ENCODE results near the gene SERPINI1.
"Not testable (repeated sequence)": the region's sequence is repeated elsewhere in the genome, so short reads cannot be mapped to it uniquely, and the experiment has no call there.

SERPINI1 gene

GRCh38 chr3:167798443-167798842 lies 62.9 kb downstream of the SERPINI1 start:
- no peak for DNase-seq (ENCODE audit: low read depth)

GRCh38 chr3:167808910-167809309 lies 73.4 kb downstream of the SERPINI1 start:
- DNase-seq (ENCODE audit: low read depth): no peak

GRCh38 chr3:167810236-167810635 lies 74.7 kb downstream of the SERPINI1 start:
- no peak for DNase-seq (ENCODE audit: low read depth)

GRCh38 chr3:167811031-167811430 lies 75.5 kb downstream of the SERPINI1 start:
- peak; percentile 1 for DNase-seq (ENCODE audit: low read depth)

GRCh38 chr3:167813169-167814123 lies 77.9 kb downstream of the SERPINI1 start:
- peak; percentile 25 for DNase-seq (ENCODE audit: low read depth)

- peak; percentile 85 for DNase-seq (ENCODE audit: low read depth)
These were observed 79.0 kb downstream of the SERPINI1 start for GRCh38 chr3:167814441-167814951.

- DNase-seq (ENCODE audit: low read depth): no peak
These were observed 81.4 kb downstream of the SERPINI1 start for GRCh38 chr3:167816953-167817352.

GRCh38 chr3:167820102-167820865 lies 84.8 kb downstream of the SERPINI1 start:
- DNase-seq (ENCODE audit: low read depth): no peak

- no peak for DNase-seq (ENCODE audit: low read depth)
These were observed 85.8 kb downstream of the SERPINI1 start for GRCh38 chr3:167821248-167821805.

GRCh38 chr3:167823738-167824137 lies 88.2 kb downstream of the SERPINI1 start:
- no peak for DNase-seq (ENCODE audit: low read depth)

GRCh38 chr3:167827588-167827987 lies 92.1 kb downstream of the SERPINI1 start:
- DNase-seq (ENCODE audit: low read depth): not testable (repeated sequence)

- no peak for DNase-seq (ENCODE audit: low read depth)
These were observed 93.5 kb downstream of the SERPINI1 start for GRCh38 chr3:167829071-167829470.

- no peak for DNase-seq (ENCODE audit: low read depth)
These were observed 94.5 kb downstream of the SERPINI1 start for GRCh38 chr3:167830007-167830406.

- DNase-seq (ENCODE audit: low read depth): no peak
These were observed 99.8 kb downstream of the SERPINI1 start for GRCh38 chr3:167835359-167835758.

GRCh38 chr3:167835953-167836352 lies 100.4 kb downstream of the SERPINI1 start:
- no peak for DNase-seq (ENCODE audit: low read depth)

GRCh38 chr3:167837466-167837865 lies 101.9 kb downstream of the SERPINI1 start:
- DNase-seq (ENCODE audit: low read depth): no peak

- no peak for DNase-seq (ENCODE audit: low read depth)
These were observed 104.1 kb downstream of the SERPINI1 start for GRCh38 chr3:167839460-167840134.

- no peak for DNase-seq (ENCODE audit: low read depth)
These were observed 104.7 kb downstream of the SERPINI1 start for GRCh38 chr3:167840247-167840646.

GRCh38 chr3:167843481-167843880 lies 108.0 kb downstream of the SERPINI1 start:
- no peak for DNase-seq (ENCODE audit: low read depth)

GRCh38 chr3:167843886-167844285 lies 108.4 kb downstream of the SERPINI1 start:
- no peak for DNase-seq (ENCODE audit: low read depth)

GRCh38 chr3:167844528-167844927 lies 109.0 kb downstream of the SERPINI1 start:
- no peak for DNase-seq (ENCODE audit: low read depth)

GRCh38 chr3:167851171-167851570 lies 115.7 kb downstream of the SERPINI1 start:
- DNase-seq (ENCODE audit: low read depth): no peak

Data from EH (cell line).